ENCODE measurements around the gene PIGQ. TPM values are rescaled to one million over a fixed set of nuclear protein-coding genes. Genes with fewer than 3 reads are reported as not detected.

PIGQ gene
- total and polyA plus RNA-seq, 2 of the 8 experiments (the other 6 are each of a cell fraction or from before 2014, with no cell fraction given) = 36.0 to 49.2 TPM

DNA sequence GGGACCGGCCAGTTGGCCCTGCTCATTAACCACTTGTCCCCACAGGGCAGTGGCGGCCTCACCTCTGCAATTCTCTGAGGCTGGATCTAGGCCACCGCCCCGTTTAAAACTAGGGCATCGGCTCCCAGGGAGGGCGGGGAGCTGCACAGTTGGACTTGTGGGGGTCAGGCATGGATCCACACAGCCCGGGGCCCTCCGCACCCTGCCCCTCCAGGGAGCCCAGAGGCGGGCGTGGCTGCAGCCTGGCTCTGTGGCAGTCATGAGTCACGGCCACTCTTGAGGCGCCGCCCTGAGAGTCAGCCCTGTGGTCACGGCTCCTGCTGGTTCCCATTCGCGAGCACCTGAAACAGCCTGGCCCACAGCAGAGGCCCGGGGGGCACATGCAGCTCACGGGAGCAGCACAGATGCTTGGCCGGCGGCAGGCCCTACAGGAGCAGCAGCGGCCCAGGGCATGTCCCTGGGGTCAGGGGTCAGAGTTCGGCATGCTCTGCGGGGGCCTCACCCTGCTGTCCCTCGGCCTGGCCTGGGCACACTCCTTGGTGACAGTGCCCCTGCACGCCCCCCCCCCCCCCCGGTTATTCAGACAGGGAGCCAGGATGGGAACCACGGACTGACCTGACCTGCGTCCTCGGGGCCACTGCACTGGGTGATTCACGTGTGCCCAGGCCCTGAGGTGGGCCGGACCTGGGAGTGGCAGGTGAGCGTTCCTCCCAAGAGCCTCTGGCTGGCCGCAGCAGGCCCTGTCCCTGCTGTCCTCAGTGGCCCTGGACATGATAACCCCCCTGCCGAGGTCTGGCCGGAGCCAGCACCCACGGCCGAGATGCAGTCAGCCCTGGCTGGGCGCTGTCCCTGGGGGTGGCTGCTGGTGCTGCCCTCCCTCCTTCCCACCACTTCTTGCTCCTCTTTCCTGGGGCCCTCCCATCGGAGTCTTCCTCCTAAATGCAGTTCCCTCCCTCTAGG, 34.0 kb upstream of the PIGQ start (continued):
- TF ChIP-seq CBX8 (IDR thresholded peaks at IDR 0.05; ENCODE audit: borderline replicate concordance, low read depth, low read length) (no peak), RBBP5 (IDR thresholded peaks at IDR 0.05; ENCODE audit: borderline replicate concordance, low read depth, low read length) (no peak), KDM5A (IDR thresholded peaks at IDR 0.05; ENCODE audit: low read length) (no peak), CHD1 (IDR thresholded peaks at IDR 0.05; ENCODE audit: low read depth, low read length) (no peak), SP1 (IDR thresholded peaks at IDR 0.05; ENCODE audit: low read depth, low read length) (no peak), GABPA (IDR thresholded peaks at IDR 0.05; ENCODE audit: borderline replicate concordance, insufficient read depth, low read length) (no peak), TAF7 (optimal IDR thresholded peaks at IDR 0.05; ENCODE audit: borderline replicate concordance, low read depth, low read length) (no peak), HDAC6 (IDR thresholded peaks at IDR 0.05; ENCODE audit: low read depth, low read length) (no peak), RNF2 (IDR thresholded peaks at IDR 0.05; ENCODE audit: borderline replicate concordance, low read depth, low read length, missing control alignments, poor library complexity, severe bottlenecking) (no peak), CREB1 (IDR thresholded peaks at IDR 0.05) (no peak), ZNF274 (IDR thresholded peaks at IDR 0.05; ENCODE audit: borderline replicate concordance, extremely low read depth, low read length) (no peak)
- TF ChIP-seq, protein P1, sequence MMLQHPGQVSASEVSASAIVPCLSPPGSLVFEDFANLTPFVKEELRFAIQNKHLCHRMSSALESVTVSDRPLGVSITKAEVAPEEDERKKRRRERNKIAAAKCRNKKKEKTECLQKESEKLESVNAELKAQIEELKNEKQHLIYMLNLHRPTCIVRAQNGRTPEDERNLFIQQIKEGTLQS (IDR thresholded peaks at IDR 0.05; ENCODE audit: insufficient read depth, low read depth, low read length) = no peak

All from H1 (cell line).